ENCODE results near the gene TCIRG1. TPM values are rescaled to one million over a fixed set of nuclear protein-coding genes. Genes with fewer than 3 reads are reported as not detected.

TCIRG1 gene
- total RNA-seq, 1 experiment from 2014 or later: 51.1 TPM

DNA sequence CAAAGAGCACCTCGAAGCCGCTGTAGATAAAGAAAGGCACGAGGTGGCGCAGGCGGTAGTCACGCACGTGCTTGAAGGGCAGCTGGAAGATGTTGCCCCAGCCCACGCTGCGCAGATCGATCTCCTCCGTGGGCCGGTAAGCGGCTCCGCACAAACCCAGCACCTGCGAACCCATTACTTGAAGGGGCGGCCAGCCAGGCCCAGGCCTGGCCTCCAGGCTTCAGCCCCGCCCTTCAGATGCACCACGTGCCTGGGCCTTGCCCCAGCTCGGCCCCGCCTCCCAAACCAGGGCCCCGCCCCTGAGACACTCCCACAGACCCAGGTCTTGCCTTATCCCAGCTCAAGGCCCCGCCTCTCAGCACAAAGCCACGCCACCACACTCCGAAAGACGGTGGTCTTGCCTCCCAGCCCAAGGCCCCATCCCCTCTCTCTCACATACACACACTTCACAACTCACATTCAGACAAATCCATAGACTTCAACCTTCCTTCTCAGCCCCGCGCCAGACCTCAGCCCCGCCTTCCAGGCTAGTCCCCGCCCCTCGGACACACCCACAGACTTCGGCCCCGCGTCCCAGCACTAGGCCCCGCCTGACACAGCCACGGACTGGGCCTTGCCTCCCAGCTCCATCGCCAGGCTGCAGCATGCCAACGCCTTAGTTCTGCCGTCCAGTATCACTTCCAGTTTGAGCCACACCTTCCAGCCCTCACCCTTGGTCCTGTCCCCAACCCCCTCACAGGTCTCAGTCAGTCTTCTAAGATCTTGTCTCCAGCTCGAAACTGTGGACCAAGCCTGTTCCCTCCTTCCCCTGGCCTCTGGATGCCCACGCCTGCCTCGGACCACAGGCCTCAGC lies 42.0 kb upstream of the TCIRG1 start (continued):
- TF ChIP-seq ATF1 (CRISPR knock-in tag; IDR thresholded peaks at IDR 0.05) (no peak), ZNF138 (CRISPR knock-in tag; conservative IDR thresholded peaks at IDR 0.05) (no peak), GABPB1 (CRISPR knock-in tag; IDR thresholded peaks at IDR 0.05) (no peak), IRF2 (CRISPR knock-in tag; IDR thresholded peaks at IDR 0.05; ENCODE audit: borderline replicate concordance, low read depth) (no peak), TEAD4 (CRISPR knock-in tag; IDR thresholded peaks at IDR 0.05) (no peak), ELF4 (CRISPR knock-in tag; IDR thresholded peaks at IDR 0.05; ENCODE audit: low read depth) (no peak), ZNF396 (CRISPR knock-in tag; IDR thresholded peaks at IDR 0.05; ENCODE audit: borderline replicate concordance) (no peak), ZNF423 (CRISPR knock-in tag; IDR thresholded peaks at IDR 0.05) (no peak), ZBTB21 (CRISPR knock-in tag; IDR thresholded peaks at IDR 0.05; ENCODE audit: borderline replicate concordance) (no peak), NFYB (CRISPR knock-in tag; conservative IDR thresholded peaks at IDR 0.05; ENCODE audit: low read depth) (no peak), TEAD1 (CRISPR knock-in tag; IDR thresholded peaks at IDR 0.05) (0 out of 2 replicates have a peak, but pooled peaks have one; percentile 18), MYBL2 (CRISPR knock-in tag; IDR thresholded peaks at IDR 0.05) (no peak), OVOL2 (CRISPR knock-in tag; IDR thresholded peaks at IDR 0.05; ENCODE audit: borderline replicate concordance) (no peak), FOXP1 (CRISPR knock-in tag; IDR thresholded peaks at IDR 0.05; ENCODE audit: borderline replicate concordance) (0 out of 2 replicates have a peak, but pooled peaks have one; percentile 40), MXD4 (CRISPR knock-in tag; IDR thresholded peaks at IDR 0.05; ENCODE audit: borderline replicate concordance) (no peak), NR2C2 (CRISPR knock-in tag; IDR thresholded peaks at IDR 0.05) (0 out of 2 replicates have a peak, but pooled peaks have one; percentile 31), CREB1 (CRISPR knock-in tag; IDR thresholded peaks at IDR 0.05) (no peak)
- TF ChIP-seq, protein P1, sequence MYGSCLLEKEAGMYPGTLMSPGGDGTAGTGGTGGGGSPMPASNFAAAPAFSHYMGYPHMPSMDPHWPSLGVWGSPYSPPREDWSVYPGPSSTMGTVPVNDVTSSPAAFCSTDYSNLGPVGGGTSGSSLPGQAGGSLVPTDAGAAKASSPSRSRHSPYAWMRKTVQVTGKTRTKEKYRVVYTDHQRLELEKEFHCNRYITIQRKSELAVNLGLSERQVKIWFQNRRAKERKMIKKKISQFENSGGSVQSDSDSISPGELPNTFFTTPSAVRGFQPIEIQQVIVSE (CRISPR knock-in tag; IDR thresholded peaks at IDR 0.05; ENCODE audit: borderline replicate concordance): no peak
- TF ChIP-seq, protein P2, sequence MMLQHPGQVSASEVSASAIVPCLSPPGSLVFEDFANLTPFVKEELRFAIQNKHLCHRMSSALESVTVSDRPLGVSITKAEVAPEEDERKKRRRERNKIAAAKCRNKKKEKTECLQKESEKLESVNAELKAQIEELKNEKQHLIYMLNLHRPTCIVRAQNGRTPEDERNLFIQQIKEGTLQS (CRISPR knock-in tag; conservative IDR thresholded peaks at IDR 0.05): no peak
- TF ChIP-seq, protein P3, sequence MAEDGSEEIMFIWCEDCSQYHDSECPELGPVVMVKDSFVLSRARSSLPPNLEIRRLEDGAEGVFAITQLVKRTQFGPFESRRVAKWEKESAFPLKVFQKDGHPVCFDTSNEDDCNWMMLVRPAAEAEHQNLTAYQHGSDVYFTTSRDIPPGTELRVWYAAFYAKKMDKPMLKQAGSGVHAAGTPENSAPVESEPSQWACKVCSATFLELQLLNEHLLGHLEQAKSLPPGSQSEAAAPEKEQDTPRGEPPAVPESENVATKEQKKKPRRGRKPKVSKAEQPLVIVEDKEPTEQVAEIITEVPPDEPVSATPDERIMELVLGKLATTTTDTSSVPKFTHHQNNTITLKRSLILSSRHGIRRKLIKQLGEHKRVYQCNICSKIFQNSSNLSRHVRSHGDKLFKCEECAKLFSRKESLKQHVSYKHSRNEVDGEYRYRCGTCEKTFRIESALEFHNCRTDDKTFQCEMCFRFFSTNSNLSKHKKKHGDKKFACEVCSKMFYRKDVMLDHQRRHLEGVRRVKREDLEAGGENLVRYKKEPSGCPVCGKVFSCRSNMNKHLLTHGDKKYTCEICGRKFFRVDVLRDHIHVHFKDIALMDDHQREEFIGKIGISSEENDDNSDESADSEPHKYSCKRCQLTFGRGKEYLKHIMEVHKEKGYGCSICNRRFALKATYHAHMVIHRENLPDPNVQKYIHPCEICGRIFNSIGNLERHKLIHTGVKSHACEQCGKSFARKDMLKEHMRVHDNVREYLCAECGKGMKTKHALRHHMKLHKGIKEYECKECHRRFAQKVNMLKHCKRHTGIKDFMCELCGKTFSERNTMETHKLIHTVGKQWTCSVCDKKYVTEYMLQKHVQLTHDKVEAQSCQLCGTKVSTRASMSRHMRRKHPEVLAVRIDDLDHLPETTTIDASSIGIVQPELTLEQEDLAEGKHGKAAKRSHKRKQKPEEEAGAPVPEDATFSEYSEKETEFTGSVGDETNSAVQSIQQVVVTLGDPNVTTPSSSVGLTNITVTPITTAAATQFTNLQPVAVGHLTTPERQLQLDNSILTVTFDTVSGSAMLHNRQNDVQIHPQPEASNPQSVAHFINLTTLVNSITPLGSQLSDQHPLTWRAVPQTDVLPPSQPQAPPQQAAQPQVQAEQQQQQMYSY (CRISPR knock-in tag; IDR thresholded peaks at IDR 0.05): 0 out of 2 replicates have a peak, but pooled peaks have one; percentile 18
- TF ChIP-seq, protein P4, sequence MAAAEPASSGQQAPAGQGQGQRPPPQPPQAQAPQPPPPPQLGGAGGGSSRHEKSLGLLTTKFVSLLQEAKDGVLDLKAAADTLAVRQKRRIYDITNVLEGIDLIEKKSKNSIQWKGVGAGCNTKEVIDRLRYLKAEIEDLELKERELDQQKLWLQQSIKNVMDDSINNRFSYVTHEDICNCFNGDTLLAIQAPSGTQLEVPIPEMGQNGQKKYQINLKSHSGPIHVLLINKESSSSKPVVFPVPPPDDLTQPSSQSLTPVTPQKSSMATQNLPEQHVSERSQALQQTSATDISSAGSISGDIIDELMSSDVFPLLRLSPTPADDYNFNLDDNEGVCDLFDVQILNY (CRISPR knock-in tag; IDR thresholded peaks at IDR 0.05): no peak
- TF ChIP-seq, protein P5, sequence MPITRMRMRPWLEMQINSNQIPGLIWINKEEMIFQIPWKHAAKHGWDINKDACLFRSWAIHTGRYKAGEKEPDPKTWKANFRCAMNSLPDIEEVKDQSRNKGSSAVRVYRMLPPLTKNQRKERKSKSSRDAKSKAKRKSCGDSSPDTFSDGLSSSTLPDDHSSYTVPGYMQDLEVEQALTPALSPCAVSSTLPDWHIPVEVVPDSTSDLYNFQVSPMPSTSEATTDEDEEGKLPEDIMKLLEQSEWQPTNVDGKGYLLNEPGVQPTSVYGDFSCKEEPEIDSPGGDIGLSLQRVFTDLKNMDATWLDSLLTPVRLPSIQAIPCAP (CRISPR knock-in tag; IDR thresholded peaks at IDR 0.05): no peak
- TF ChIP-seq, protein P6, sequence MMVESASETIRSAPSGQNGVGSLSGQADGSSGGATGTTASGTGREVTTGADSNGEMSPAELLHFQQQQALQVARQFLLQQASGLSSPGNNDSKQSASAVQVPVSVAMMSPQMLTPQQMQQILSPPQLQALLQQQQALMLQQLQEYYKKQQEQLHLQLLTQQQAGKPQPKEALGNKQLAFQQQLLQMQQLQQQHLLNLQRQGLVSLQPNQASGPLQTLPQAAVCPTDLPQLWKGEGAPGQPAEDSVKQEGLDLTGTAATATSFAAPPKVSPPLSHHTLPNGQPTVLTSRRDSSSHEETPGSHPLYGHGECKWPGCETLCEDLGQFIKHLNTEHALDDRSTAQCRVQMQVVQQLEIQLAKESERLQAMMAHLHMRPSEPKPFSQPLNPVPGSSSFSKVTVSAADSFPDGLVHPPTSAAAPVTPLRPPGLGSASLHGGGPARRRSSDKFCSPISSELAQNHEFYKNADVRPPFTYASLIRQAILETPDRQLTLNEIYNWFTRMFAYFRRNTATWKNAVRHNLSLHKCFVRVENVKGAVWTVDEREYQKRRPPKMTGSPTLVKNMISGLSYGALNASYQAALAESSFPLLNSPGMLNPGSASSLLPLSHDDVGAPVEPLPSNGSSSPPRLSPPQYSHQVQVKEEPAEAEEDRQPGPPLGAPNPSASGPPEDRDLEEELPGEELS (CRISPR knock-in tag; IDR thresholded peaks at IDR 0.05): peak; percentile 46; the same call in 1 of the 2 replicates
- TF ChIP-seq, protein P7, sequence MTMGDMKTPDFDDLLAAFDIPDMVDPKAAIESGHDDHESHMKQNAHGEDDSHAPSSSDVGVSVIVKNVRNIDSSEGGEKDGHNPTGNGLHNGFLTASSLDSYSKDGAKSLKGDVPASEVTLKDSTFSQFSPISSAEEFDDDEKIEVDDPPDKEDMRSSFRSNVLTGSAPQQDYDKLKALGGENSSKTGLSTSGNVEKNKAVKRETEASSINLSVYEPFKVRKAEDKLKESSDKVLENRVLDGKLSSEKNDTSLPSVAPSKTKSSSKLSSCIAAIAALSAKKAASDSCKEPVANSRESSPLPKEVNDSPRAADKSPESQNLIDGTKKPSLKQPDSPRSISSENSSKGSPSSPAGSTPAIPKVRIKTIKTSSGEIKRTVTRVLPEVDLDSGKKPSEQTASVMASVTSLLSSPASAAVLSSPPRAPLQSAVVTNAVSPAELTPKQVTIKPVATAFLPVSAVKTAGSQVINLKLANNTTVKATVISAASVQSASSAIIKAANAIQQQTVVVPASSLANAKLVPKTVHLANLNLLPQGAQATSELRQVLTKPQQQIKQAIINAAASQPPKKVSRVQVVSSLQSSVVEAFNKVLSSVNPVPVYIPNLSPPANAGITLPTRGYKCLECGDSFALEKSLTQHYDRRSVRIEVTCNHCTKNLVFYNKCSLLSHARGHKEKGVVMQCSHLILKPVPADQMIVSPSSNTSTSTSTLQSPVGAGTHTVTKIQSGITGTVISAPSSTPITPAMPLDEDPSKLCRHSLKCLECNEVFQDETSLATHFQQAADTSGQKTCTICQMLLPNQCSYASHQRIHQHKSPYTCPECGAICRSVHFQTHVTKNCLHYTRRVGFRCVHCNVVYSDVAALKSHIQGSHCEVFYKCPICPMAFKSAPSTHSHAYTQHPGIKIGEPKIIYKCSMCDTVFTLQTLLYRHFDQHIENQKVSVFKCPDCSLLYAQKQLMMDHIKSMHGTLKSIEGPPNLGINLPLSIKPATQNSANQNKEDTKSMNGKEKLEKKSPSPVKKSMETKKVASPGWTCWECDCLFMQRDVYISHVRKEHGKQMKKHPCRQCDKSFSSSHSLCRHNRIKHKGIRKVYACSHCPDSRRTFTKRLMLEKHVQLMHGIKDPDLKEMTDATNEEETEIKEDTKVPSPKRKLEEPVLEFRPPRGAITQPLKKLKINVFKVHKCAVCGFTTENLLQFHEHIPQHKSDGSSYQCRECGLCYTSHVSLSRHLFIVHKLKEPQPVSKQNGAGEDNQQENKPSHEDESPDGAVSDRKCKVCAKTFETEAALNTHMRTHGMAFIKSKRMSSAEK (CRISPR knock-in tag; IDR thresholded peaks at IDR 0.05; ENCODE audit: borderline replicate concordance): no peak

Data from WTC11 (cell line).